ENCODE data around the gene FAM227B. TPM values are rescaled to one million over a fixed set of nuclear protein-coding genes. Genes with fewer than 3 reads are reported as not detected.

FAM227B gene
- total RNA-seq, 2 experiments from 2014 or later = 6.0 to 6.1 TPM

GRCh38 chr15:49315391-49315823 is 305.2 kb downstream of the FAM227B start:
- ChIA-PET CTCF (no interaction called here), POLR2A (no interaction called here)
- no peak overlapping the region for H3K27ac Mint-ChIP-seq
- ATAC-seq = no peak
- intact Hi-C loops (cut with micrococcal nuclease) = no loop called here
- H3K27me3 Mint-ChIP-seq = no peaks in the 10 kb centered on the region
- H3K9me3 Mint-ChIP-seq = peaks cover 1% of the 10 kb centered on the region
- TF ChIP-seq CTCF (IDR thresholded peaks at IDR 0.05) = no peak
- peaks cover 37% of the 10 kb centered on the region for H3K36me3 Mint-ChIP-seq (ENCODE audit: low read depth)
- H3K4me1 Mint-ChIP-seq (ENCODE audit: low read depth) = peaks cover 1% of the 10 kb centered on the region
- DNase-seq = no peak
- no peak overlapping the region for H3K4me3 Mint-ChIP-seq

GRCh38 chr15:49314716-49315115 is 305.9 kb downstream of the FAM227B start:
- intact Hi-C loops (cut with micrococcal nuclease) = no loop called here
- ChIA-PET CTCF (no interaction called here), POLR2A (no interaction called here)
- H3K36me3 Mint-ChIP-seq (ENCODE audit: low read depth) = peaks cover 36% of the 10 kb centered on the region
- ATAC-seq (no peak), DNase-seq (no peak)
- no peak overlapping the region for H3K27ac Mint-ChIP-seq
- H3K27me3 Mint-ChIP-seq = no peaks in the 10 kb centered on the region
- no peak for TF ChIP-seq CTCF (IDR thresholded peaks at IDR 0.05)
- H3K9me3 Mint-ChIP-seq = peaks cover 1% of the 10 kb centered on the region
- H3K4me3 Mint-ChIP-seq = no peak overlapping the region
- peaks cover 7% of the 10 kb centered on the region for H3K4me1 Mint-ChIP-seq (ENCODE audit: low read depth)

GRCh38 chr15:49313650-49314049 is 307.0 kb downstream of the FAM227B start:
- no peak for TF ChIP-seq CTCF (IDR thresholded peaks at IDR 0.05)
- peaks cover 1% of the 10 kb centered on the region for H3K9me3 Mint-ChIP-seq
- ChIA-PET POLR2A (no interaction called here), CTCF (no interaction called here)
- H3K36me3 Mint-ChIP-seq (ENCODE audit: low read depth) = peaks cover 35% of the 10 kb centered on the region
- no peaks in the 10 kb centered on the region for H3K27me3 Mint-ChIP-seq
- DNase-seq (no peak), ATAC-seq (no peak)
- H3K4me1 Mint-ChIP-seq (ENCODE audit: low read depth) = peaks cover 7% of the 10 kb centered on the region
- no peak overlapping the region for H3K27ac Mint-ChIP-seq
- intact Hi-C loops (cut with micrococcal nuclease) = no loop called here
- H3K4me3 Mint-ChIP-seq = no peak overlapping the region

GRCh38 chr15:49309889-49310288 is 310.7 kb downstream of the FAM227B start:
- peaks cover 9% of the 10 kb centered on the region for H3K4me1 Mint-ChIP-seq (ENCODE audit: low read depth)
- no peak overlapping the region for H3K27ac Mint-ChIP-seq
- no peak overlapping the region for H3K4me3 Mint-ChIP-seq
- no peaks in the 10 kb centered on the region for H3K27me3 Mint-ChIP-seq
- H3K36me3 Mint-ChIP-seq (ENCODE audit: low read depth) = peaks cover 32% of the 10 kb centered on the region
- CTCF ChIA-PET = no interaction called here
- no peaks in the 10 kb centered on the region for H3K9me3 Mint-ChIP-seq
- no peak for ATAC-seq
- DNase-seq = no peak
- intact Hi-C loops (cut with micrococcal nuclease) = no loop called here
- TF ChIP-seq CTCF (IDR thresholded peaks at IDR 0.05) = no peak
- POLR2A ChIA-PET = no interaction called here

GRCh38 chr15:49308686-49309085 is 311.9 kb downstream of the FAM227B start:
- ChIA-PET CTCF (no interaction called here), POLR2A (interaction anchor here (0.6 kb wide), 1 partner anchor 12 kb away, joined by 3 read pairs; no protein-coding TSS in a partner anchor)
- no peak for ATAC-seq
- DNase-seq = no peak
- no peaks in the 10 kb centered on the region for H3K27me3 Mint-ChIP-seq
- H3K9me3 Mint-ChIP-seq = no peaks in the 10 kb centered on the region
- H3K27ac Mint-ChIP-seq = no peak overlapping the region
- H3K4me1 Mint-ChIP-seq (ENCODE audit: low read depth) = peaks cover 9% of the 10 kb centered on the region
- intact Hi-C loops (cut with micrococcal nuclease) = no loop called here
- TF ChIP-seq CTCF (IDR thresholded peaks at IDR 0.05) = no peak
- H3K36me3 Mint-ChIP-seq (ENCODE audit: low read depth) = peaks cover 37% of the 10 kb centered on the region
- no peak overlapping the region for H3K4me3 Mint-ChIP-seq
